HepG2 (cell line): ENCODE measurements around the gene NUDT3. TPM values are rescaled to one million over a fixed set of nuclear protein-coding genes. Genes with fewer than 3 reads are reported as not detected.

Experiments
- CC2D1A ChIP-seq: sonication (generic); formaldehyde crosslinking; IDR thresholded peaks from 2 replicates; pipeline ENCODE4 v1.8.1; 2023; ENCODE audit warnings: mild to moderate bottlenecking, missing genetic modification reagents
- CENPX ChIP-seq: sonication (generic); formaldehyde crosslinking; IDR thresholded peaks from 2 replicates; pipeline ENCODE4 v1.9.0; 2021; ENCODE audit warnings: mild to moderate bottlenecking, missing genetic modification reagents, moderate library complexity
- FOXC1 ChIP-seq: sonication (generic); formaldehyde crosslinking; IDR thresholded peaks from 2 replicates; pipeline ENCODE4 v1.8.0; 2022; ENCODE audit warnings: mild to moderate bottlenecking, missing genetic modification reagents, borderline replicate concordance
- MED13 ChIP-seq: sonication (generic); formaldehyde crosslinking; IDR thresholded peaks from 2 replicates; pipeline ENCODE4 v1.5.0; 2020; ENCODE audit warnings: missing genetic modification reagents
- NCOA2 ChIP-seq: sonication (generic); formaldehyde crosslinking; IDR thresholded peaks from 2 replicates; pipeline ENCODE4 v1.8.0; 2022; ENCODE audit warnings: inconsistent platforms
- PHB2 ChIP-seq: fragments of 450-650 bp; IDR thresholded peaks from 2 replicates; pipeline ENCODE4 v1.6.1; 2018; ENCODE audit not compliant: partially characterized antibody
- PHF21A ChIP-seq: sonication (generic); formaldehyde crosslinking; IDR thresholded peaks from 2 replicates; pipeline ENCODE4 v1.5.0; 2020; ENCODE audit warnings: mild to moderate bottlenecking, missing genetic modification reagents
- REXO4 ChIP-seq: sonication (generic); formaldehyde crosslinking; IDR thresholded peaks from 2 replicates; pipeline ENCODE4 v1.8.0; 2022; ENCODE audit warnings: missing genetic modification reagents, mild to moderate bottlenecking, borderline replicate concordance
- SALL2 ChIP-seq: sonication (generic); formaldehyde crosslinking; IDR thresholded peaks from 2 replicates; pipeline ENCODE4 v1.8.1; 2023; ENCODE audit warnings: mild to moderate bottlenecking, missing genetic modification reagents, inconsistent platforms
- ZBTB14 ChIP-seq: sonication (generic); formaldehyde crosslinking; IDR thresholded peaks from 2 replicates; pipeline ENCODE4 v1.4.0; 2020; ENCODE audit warnings: missing genetic modification reagents
- ZNF160 ChIP-seq: sonication (generic); formaldehyde crosslinking; IDR thresholded peaks from 2 replicates; pipeline ENCODE4 v1.8.0; 2022; ENCODE audit warnings: mild to moderate bottlenecking, inconsistent platforms, missing genetic modification reagents
- ZNF232 ChIP-seq: sonication (generic); formaldehyde crosslinking; IDR thresholded peaks from 2 replicates; pipeline ENCODE4 v1.4.0; 2020; ENCODE audit warnings: missing genetic modification reagents, borderline replicate concordance
- ZNF605 ChIP-seq: sonication (generic); formaldehyde crosslinking; IDR thresholded peaks from 2 replicates; pipeline ENCODE4 v1.8.0; 2022; ENCODE audit warnings: mild to moderate bottlenecking, missing genetic modification reagents
- ZNF678 ChIP-seq: sonication (generic); formaldehyde crosslinking; IDR thresholded peaks from 2 replicates; pipeline ENCODE4 v1.4.0; 2020; ENCODE audit warnings: mild to moderate bottlenecking, missing genetic modification reagents
- ZNF709 ChIP-seq: sonication (generic); formaldehyde crosslinking; IDR thresholded peaks from 2 replicates; pipeline ENCODE4 v1.5.0; 2020; ENCODE audit warnings: mild to moderate bottlenecking, missing genetic modification reagents
- polyA plus RNA-seq, 8 experiments: library from polyadenylated mRNA; depleted of rRNA in 3 of 8; stranded (reverse) in 7 of 8; unstranded in 1 of 8; fragments of >200 nt; fragmentation: Illumina TruSeq in 4 of 8; extraction: Trizol in 4 of 8; gene quantifications; 2 replicates each; pipeline versions ENCODE4 v1.2.1 to v1.2.3, GENCODE V29; 2011 to 2016; ENCODE audit warnings: low read depth in 4 of 8, missing spikeins in 1 of 8, mixed read lengths in 1 of 8; ENCODE audit not compliant: insufficient read depth in 1 of 8
- total RNA-seq, 5 experiments: library from RNA; depleted of rRNA; stranded (reverse); fragments of >200 nt; fragmentation: Illumina TruSeq; extraction: Trizol; gene quantifications; 2 replicates each; pipeline ENCODE4 v1.2.3, GENCODE V29; 2016; ENCODE audit warnings: low read depth in 1 of 5
- TF ChIP-seq, protein P1 (sequence below): sonication (generic); formaldehyde crosslinking; IDR thresholded peaks from 2 replicates; pipeline ENCODE4 v1.4.0; 2020; ENCODE audit warnings: mild to moderate bottlenecking, missing genetic modification reagents
- TF ChIP-seq, protein P2 (sequence below): sonication (generic); formaldehyde crosslinking; IDR thresholded peaks from 2 replicates; pipeline ENCODE4 v1.9.0; 2021; ENCODE audit warnings: missing genetic modification reagents, mild to moderate bottlenecking, borderline replicate concordance
- TF ChIP-seq, protein P3 (sequence below): sonication (generic); formaldehyde crosslinking; IDR thresholded peaks from 2 replicates; pipeline ENCODE4 v1.4.0; 2020; ENCODE audit warnings: mild to moderate bottlenecking, low read depth, missing genetic modification reagents
- TF ChIP-seq, protein P4 (sequence below): sonication (generic); formaldehyde crosslinking; IDR thresholded peaks from 2 replicates; pipeline ENCODE4 v1.4.0; 2020; ENCODE audit warnings: missing genetic modification reagents, borderline replicate concordance

Gene NUDT3
- total and polyA plus RNA-seq, 2 of the 13 experiments (the other 11 are each of a cell fraction or from before 2014, with no cell fraction given): 20.2 to 20.6 TPM

GRCh38 chr6:34237722-34238584, 154.5 kb downstream of the NUDT3 start (continued):
- TF ChIP-seq, protein P1, sequence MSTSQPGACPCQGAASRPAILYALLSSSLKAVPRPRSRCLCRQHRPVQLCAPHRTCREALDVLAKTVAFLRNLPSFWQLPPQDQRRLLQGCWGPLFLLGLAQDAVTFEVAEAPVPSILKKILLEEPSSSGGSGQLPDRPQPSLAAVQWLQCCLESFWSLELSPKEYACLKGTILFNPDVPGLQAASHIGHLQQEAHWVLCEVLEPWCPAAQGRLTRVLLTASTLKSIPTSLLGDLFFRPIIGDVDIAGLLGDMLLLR (CRISPR knock-in tag): peak; percentile 99
- no peak for TF ChIP-seq CC2D1A (CRISPR knock-in tag)
- TF ChIP-seq CENPX (CRISPR knock-in tag): peak; percentile 79; the same call in 1 of the 2 replicates
- peak; percentile 95; the same call in 1 of the 2 replicates for TF ChIP-seq REXO4 (CRISPR knock-in tag)
- peak; percentile 90 for TF ChIP-seq PHF21A
- peak; percentile 98 for TF ChIP-seq ZNF709 (CRISPR knock-in tag)
- TF ChIP-seq FOXC1: peak; percentile 84
- TF ChIP-seq ZNF160: peak; percentile 92; the same call in 1 of the 2 replicates
- peak; percentile 83; the same call in 1 of the 2 replicates for TF ChIP-seq MED13 (CRISPR knock-in tag)
- TF ChIP-seq SALL2 (CRISPR knock-in tag): peak; percentile 92
- peak; percentile 82 for TF ChIP-seq ZBTB14 (CRISPR knock-in tag)
- TF ChIP-seq, protein P2, sequence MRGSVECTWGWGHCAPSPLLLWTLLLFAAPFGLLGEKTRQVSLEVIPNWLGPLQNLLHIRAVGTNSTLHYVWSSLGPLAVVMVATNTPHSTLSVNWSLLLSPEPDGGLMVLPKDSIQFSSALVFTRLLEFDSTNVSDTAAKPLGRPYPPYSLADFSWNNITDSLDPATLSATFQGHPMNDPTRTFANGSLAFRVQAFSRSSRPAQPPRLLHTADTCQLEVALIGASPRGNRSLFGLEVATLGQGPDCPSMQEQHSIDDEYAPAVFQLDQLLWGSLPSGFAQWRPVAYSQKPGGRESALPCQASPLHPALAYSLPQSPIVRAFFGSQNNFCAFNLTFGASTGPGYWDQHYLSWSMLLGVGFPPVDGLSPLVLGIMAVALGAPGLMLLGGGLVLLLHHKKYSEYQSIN: 0 out of 2 replicates have a peak, but pooled peaks have one; percentile 83
- TF ChIP-seq ZNF678 (CRISPR knock-in tag): peak; percentile 99
- TF ChIP-seq, protein P3, sequence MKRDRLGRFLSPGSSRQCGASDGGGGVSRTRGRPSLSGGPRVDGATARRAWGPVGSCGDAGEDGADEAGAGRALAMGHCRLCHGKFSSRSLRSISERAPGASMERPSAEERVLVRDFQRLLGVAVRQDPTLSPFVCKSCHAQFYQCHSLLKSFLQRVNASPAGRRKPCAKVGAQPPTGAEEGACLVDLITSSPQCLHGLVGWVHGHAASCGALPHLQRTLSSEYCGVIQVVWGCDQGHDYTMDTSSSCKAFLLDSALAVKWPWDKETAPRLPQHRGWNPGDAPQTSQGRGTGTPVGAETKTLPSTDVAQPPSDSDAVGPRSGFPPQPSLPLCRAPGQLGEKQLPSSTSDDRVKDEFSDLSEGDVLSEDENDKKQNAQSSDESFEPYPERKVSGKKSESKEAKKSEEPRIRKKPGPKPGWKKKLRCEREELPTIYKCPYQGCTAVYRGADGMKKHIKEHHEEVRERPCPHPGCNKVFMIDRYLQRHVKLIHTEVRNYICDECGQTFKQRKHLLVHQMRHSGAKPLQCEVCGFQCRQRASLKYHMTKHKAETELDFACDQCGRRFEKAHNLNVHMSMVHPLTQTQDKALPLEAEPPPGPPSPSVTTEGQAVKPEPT: peak; percentile 95
- TF ChIP-seq ZNF232: peak; percentile 97
- no peak for TF ChIP-seq PHB2
- peak; percentile 67; the same call in 1 of the 2 replicates for TF ChIP-seq NCOA2 (CRISPR knock-in tag)
- peak; percentile 82 for TF ChIP-seq ZNF605
- TF ChIP-seq, protein P4, sequence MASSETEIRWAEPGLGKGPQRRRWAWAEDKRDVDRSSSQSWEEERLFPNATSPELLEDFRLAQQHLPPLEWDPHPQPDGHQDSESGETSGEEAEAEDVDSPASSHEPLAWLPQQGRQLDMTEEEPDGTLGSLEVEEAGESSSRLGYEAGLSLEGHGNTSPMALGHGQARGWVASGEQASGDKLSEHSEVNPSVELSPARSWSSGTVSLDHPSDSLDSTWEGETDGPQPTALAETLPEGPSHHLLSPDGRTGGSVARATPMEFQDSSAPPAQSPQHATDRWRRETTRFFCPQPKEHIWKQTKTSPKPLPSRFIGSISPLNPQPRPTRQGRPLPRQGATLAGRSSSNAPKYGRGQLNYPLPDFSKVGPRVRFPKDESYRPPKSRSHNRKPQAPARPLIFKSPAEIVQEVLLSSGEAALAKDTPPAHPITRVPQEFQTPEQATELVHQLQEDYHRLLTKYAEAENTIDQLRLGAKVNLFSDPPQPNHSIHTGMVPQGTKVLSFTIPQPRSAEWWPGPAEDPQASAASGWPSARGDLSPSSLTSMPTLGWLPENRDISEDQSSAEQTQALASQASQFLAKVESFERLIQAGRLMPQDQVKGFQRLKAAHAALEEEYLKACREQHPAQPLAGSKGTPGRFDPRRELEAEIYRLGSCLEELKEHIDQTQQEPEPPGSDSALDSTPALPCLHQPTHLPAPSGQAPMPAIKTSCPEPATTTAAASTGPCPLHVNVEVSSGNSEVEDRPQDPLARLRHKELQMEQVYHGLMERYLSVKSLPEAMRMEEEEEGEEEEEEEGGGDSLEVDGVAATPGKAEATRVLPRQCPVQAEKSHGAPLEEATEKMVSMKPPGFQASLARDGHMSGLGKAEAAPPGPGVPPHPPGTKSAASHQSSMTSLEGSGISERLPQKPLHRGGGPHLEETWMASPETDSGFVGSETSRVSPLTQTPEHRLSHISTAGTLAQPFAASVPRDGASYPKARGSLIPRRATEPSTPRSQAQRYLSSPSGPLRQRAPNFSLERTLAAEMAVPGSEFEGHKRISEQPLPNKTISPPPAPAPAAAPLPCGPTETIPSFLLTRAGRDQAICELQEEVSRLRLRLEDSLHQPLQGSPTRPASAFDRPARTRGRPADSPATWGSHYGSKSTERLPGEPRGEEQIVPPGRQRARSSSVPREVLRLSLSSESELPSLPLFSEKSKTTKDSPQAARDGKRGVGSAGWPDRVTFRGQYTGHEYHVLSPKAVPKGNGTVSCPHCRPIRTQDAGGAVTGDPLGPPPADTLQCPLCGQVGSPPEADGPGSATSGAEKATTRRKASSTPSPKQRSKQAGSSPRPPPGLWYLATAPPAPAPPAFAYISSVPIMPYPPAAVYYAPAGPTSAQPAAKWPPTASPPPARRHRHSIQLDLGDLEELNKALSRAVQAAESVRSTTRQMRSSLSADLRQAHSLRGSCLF: no peak
